Measurements from ENCODE around the gene MSH3.
"Not testable (repeated sequence)": the region's sequence is repeated elsewhere in the genome, so short reads cannot be mapped to it uniquely, and the experiment has no call there.

The MSH3 gene

DNA sequence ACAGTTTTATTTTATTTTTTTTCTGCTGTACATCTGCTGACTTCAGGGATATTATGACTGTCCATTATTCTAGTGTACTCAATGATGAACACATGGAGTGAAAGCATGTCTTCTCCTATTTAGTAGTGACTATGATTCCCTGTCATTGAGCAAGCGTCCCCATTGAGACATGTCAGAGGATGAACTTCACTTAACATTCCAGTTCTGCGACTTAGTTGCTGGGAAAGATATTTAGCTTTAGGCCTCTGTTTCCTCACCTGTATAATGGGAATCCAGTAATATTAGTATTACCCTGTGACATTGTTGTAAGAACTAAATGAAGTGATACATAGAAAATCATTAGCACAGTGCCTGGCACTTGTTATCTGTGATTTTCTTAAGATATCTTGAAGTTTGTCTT, 145.1 kb downstream of the MSH3 start:
- no peak for ATAC-seq
- H3K27ac Mint-ChIP-seq: no peak overlapping the region
- no peak overlapping the region for H3K4me3 Mint-ChIP-seq
- no peaks in the 10 kb centered on the region for H3K27me3 Mint-ChIP-seq
- H3K9me3 Mint-ChIP-seq: peaks cover 4% of the 10 kb centered on the region
- H3K36me3 Mint-ChIP-seq: peaks cover 59% of the 10 kb centered on the region
- peaks cover 7% of the 10 kb centered on the region for H3K4me1 Mint-ChIP-seq

DNA sequence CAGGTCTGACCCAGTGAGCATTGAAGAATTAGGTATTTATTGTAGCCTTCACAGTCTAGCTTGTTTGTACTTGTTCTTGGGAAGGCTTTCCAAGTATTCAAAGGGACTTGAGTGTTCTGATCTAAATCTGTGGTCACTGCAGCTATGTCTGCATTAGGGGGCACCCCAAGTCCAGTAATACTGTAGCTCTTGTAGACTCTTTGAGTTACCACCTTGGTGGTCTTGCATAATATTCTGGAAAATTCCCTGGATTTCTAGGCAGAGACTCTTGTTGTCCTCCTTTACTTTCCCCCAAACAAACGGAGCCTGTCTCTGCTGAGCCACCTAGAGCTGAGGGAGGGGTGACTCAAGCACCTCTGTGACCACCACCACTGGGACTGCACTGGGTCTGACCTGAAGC, 149.9 kb downstream of the MSH3 start:
- H3K27ac Mint-ChIP-seq: no peak overlapping the region
- no peak overlapping the region for H3K4me3 Mint-ChIP-seq
- no peaks in the 10 kb centered on the region for H3K27me3 Mint-ChIP-seq
- peaks cover 58% of the 10 kb centered on the region for H3K36me3 Mint-ChIP-seq
- no peak for ATAC-seq
- no peaks in the 10 kb centered on the region for H3K4me1 Mint-ChIP-seq
- H3K9me3 Mint-ChIP-seq: peaks cover 4% of the 10 kb centered on the region

DNA sequence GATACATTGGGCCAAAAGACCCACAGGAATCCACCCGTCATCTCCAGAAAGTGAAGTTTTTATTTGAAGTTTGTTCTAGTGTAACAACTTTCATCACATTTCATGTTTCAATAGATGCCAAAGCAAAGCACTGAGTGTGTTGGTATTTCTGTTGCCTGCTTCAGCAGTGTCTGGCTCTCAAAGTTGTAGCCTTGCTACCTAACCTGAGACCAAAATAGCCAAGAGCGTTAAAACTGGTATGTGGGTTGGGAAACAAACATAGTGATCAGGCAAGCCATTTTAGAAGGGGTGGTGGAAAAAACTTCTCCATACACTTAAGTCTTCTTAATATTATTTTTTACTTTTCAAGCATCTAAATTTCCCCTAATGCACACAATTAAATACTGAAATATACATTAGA, 150.6 kb downstream of the MSH3 start:
- no peak overlapping the region for H3K27ac Mint-ChIP-seq

DNA sequence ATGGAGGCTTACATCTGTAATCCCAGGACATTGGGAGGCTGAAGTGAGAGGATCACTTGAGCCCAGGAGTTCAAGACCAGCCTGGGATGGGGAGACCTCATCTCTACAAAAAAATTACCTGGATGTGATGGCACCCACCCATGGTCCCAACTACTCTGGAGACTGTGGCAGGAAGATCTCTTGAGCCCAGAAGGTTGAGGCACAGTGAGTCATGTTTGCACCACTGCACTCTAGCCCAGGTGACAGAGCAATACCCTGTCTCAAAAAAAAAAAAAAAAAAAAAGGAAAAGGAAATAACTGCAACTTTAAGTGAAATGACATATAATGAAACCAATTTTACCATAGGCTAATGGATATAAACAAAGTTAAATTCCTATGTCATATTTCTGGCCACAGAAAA, 152.5 kb downstream of the MSH3 start:
- H3K27ac Mint-ChIP-seq: no peak overlapping the region
- ATAC-seq: no peak

More for the DNA sequence above, 150.6 kb downstream of the MSH3 start:
- peaks cover 62% of the 10 kb centered on the region for H3K36me3 Mint-ChIP-seq
- H3K27me3 Mint-ChIP-seq: no peaks in the 10 kb centered on the region
- no peak for ATAC-seq
- H3K4me1 Mint-ChIP-seq: no peaks in the 10 kb centered on the region
- H3K9me3 Mint-ChIP-seq: peaks cover 4% of the 10 kb centered on the region
- H3K4me3 Mint-ChIP-seq: no peak overlapping the region

DNA sequence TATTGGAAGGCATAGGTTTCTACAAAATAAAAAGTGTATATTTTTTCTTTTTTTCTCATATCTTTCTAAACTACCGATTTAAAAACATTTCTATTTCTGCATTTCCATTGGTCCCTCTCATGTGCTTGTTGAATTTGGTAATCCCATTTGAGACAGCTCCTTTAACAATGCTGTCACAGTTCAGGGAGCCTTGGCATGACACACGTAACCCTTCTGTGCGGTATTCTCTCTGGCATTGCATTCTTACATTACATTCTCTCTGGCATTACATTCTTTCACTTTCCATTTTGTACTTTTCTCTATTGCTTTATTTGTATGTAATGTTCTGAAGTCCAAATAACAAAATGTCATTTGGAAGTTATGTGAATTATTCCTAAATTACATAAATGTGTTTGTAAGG, 155.0 kb downstream of the MSH3 start:
- no peaks in the 10 kb centered on the region for H3K27me3 Mint-ChIP-seq
- H3K4me3 Mint-ChIP-seq: no peak overlapping the region
- peaks cover 43% of the 10 kb centered on the region for H3K36me3 Mint-ChIP-seq
- no peaks in the 10 kb centered on the region for H3K9me3 Mint-ChIP-seq
- H3K27ac Mint-ChIP-seq: no peak overlapping the region
- no peaks in the 10 kb centered on the region for H3K4me1 Mint-ChIP-seq
- ATAC-seq: no peak

More for the DNA sequence above, 152.5 kb downstream of the MSH3 start:
- H3K9me3 Mint-ChIP-seq: peaks cover 4% of the 10 kb centered on the region
- H3K4me1 Mint-ChIP-seq: no peaks in the 10 kb centered on the region
- H3K27me3 Mint-ChIP-seq: no peaks in the 10 kb centered on the region
- H3K4me3 Mint-ChIP-seq: no peak overlapping the region
- peaks cover 50% of the 10 kb centered on the region for H3K36me3 Mint-ChIP-seq

DNA sequence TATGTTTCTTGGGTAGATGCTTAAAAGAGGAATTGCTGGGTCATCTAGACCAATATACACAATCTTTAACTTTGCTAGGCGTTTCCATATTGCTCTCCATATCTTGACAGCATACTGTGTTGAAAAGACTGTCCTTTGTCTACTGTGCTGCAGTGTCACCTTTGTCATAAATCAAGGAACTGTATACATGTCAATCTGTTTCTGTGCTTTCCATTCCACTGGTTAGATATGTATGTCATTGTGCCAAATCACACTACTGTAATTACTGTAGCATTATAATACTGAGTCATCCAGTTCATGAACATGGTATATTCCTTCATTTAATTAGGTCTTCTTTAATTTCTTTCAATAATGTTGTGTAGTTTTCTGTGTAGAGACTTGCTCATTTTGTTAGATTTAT, 156.0 kb downstream of the MSH3 start:
- Mint-ChIP-seq H3K27ac (no peak overlapping the region), H3K9me3 (no peaks in the 10 kb centered on the region), H3K27me3 (no peaks in the 10 kb centered on the region), H3K4me1 (no peaks in the 10 kb centered on the region), H3K36me3 (peaks cover 45% of the 10 kb centered on the region), H3K4me3 (no peak overlapping the region)
- no peak for ATAC-seq

DNA sequence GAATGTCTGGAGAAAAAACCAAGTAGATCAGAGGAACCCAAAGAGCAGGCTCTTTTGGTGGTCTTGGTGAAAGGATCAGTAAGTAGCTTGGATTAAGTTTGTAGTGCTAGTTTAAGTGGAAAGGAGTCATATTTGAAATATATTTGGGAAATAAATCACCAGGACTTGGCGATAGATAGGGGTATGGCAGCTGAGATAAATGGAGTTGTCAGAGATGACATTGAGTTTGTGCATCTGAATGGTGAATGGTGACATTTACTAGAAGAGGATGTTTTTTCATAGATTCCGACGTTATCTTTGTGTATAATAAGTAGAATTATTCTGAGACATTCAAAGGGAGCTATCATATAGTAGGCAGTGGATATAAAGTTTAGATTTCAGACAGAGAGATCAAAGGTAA, 162.1 kb downstream of the MSH3 start:
- peaks cover 69% of the 10 kb centered on the region for H3K36me3 Mint-ChIP-seq

DNA sequence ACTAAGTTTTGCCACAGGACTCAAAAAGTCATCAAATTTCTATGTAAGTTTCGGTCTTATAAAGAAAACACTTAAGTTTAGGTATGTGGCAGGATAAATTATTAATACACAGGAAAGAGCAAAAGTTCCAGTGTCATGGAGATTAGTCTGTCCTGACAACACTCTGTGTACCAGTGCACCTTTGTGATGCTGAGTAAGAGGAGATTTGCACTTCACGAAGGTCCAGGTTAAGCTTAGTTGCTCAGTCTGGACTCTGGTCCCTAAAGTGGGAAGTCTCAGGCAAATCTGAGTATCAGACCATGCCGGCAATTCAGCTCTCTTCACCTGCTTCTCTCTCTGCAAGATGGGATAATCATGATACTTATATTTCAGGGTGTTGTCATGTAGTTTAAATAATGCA, 166.2 kb downstream of the MSH3 start:
- no peak overlapping the region for H3K4me3 Mint-ChIP-seq
- peaks cover 79% of the 10 kb centered on the region for H3K36me3 Mint-ChIP-seq
- ATAC-seq: no peak
- H3K27ac Mint-ChIP-seq: no peak overlapping the region
- H3K27me3 Mint-ChIP-seq: no peaks in the 10 kb centered on the region
- H3K9me3 Mint-ChIP-seq: peaks cover 15% of the 10 kb centered on the region
- no peaks in the 10 kb centered on the region for H3K4me1 Mint-ChIP-seq

More for the DNA sequence above, 162.1 kb downstream of the MSH3 start:
- Mint-ChIP-seq H3K27me3 (no peaks in the 10 kb centered on the region), H3K9me3 (peaks cover 7% of the 10 kb centered on the region), H3K4me3 (no peak overlapping the region), H3K4me1 (no peaks in the 10 kb centered on the region), H3K27ac (no peak overlapping the region)
- no peak for ATAC-seq

DNA sequence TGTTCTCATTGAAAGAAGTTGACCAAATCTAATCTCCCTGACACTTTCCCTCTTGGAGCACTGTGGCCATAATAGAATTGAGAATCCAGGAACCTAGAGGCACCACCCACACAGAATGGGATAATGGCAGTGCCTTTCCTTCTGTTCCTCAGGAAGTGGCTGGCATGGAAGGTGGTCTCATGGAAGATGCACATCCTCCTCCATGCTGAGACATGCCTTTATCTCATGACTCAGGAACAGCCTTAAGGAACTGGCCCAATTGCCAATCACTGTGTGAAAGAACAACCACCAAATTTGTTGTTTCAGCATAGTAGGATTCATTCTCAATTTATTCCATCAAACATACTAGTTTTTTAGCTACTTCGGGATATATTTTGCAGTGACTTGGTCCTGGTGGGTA, 168.2 kb downstream of the MSH3 start:
- no peak for ATAC-seq
- Mint-ChIP-seq H3K9me3 (peaks cover 8% of the 10 kb centered on the region), H3K4me3 (no peak overlapping the region), H3K27me3 (no peaks in the 10 kb centered on the region), H3K36me3 (peaks cover 66% of the 10 kb centered on the region), H3K27ac (no peak overlapping the region), H3K4me1 (no peaks in the 10 kb centered on the region)

DNA sequence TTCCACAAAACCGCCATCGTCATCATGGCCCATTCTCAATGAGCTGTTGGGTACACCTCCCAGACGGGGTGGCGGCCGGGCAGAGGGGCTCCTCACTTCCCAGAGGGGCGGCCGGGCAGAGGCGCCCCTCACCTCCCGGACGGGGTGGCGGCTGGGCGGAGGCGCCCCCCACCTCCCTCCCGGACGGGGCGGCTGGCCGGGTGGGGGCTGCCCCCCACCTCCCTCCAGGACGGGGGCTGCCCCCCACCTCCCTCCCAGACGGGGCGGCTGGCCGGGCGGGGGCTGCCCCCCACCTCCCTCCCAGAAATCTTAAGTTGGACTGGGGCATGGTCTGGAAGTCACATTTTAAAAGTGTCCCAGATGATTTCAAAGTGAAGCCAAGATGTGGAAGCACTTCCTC, 169.7 kb downstream of the MSH3 start:
- Mint-ChIP-seq H3K9me3 (peaks cover 11% of the 10 kb centered on the region), H3K36me3 (peaks cover 66% of the 10 kb centered on the region)
- H3K4me1 Mint-ChIP-seq, H3K4me3 Mint-ChIP-seq, ATAC-seq, H3K27me3 Mint-ChIP-seq, H3K27ac Mint-ChIP-seq: not testable (repeated sequence)

DNA sequence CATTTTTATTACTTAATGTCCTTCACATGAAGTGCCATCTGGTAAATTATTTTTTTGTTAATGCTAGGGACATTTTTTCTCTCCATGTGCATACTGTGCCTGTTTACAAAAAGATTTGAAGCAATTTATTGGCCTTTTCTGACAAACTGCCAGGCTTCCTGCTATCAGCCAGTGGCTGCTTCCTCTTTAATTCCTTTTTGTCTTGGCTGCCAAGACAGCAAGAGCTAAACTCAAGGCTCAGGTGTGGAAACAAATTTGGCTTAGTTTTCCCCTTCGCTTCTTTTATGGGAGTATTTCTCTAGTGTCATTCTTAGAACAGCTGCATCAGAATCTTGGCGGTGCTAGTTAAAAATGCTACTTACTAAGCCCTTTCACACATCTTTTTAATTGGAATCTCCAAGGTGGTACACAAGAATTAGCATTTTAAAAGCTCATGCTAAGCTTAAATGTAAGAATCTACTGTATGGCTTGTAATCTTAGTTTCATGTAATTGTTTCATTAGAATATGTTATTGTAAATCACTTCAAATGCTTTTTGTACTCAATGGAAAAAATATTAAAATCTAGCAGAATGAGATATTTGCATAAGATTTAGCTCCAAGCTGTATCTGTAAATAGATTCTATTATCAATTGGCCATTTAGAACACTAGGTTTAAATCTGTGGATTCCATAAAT, 171.5 kb downstream of the MSH3 start:
- Mint-ChIP-seq H3K4me3 (no peak overlapping the region), H3K9me3 (peaks cover 11% of the 10 kb centered on the region), H3K36me3 (peaks cover 69% of the 10 kb centered on the region), H3K27ac (no peak overlapping the region), H3K27me3 (no peaks in the 10 kb centered on the region), H3K4me1 (no peaks in the 10 kb centered on the region)
- ATAC-seq: no peak

DNA sequence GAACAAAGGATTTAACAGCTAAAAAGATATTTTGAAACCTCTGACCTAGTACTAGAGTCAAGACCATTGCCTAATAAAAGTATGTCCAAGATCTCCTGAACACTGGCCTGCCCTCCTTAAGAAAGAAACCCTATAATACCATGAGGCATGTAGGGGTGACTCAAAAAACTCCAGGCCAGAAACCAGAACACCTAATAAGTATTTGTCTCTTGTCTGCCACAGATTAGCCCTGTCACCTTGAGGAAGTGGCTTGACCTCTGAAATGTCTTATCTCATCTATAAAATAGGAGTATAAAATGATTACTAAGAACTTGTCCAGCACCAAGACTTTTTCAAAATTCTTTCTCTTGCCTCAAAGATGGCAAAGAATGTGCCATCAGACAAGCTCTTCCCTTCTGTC, 180.3 kb downstream of the MSH3 start:
- no peaks in the 10 kb centered on the region for H3K4me1 Mint-ChIP-seq

DNA sequence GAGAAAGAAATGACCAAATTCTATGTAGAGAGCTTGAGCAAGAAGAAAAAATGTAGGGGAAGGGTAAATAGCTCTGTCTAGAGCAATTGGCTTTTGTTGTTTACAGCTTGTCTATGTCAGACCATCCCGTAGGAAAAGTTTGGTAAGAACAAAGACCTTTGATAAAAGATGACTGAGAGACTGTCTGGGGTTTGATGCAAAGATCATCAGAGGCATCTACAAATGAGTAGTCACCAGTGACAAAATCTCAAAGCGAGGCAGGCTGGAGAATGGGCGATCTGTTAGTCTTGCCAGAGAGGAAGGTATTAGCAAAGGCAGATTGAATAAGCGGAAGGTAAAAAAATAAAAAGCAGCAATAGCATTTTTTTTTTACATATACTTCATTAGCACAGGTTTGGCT, 180.7 kb downstream of the MSH3 start:
- peaks cover 36% of the 10 kb centered on the region for H3K36me3 Mint-ChIP-seq
- no peaks in the 10 kb centered on the region for H3K4me1 Mint-ChIP-seq
- H3K27ac Mint-ChIP-seq: no peak overlapping the region

More for the DNA sequence above, 180.3 kb downstream of the MSH3 start:
- Mint-ChIP-seq H3K9me3 (no peaks in the 10 kb centered on the region), H3K4me3 (no peak overlapping the region), H3K36me3 (peaks cover 39% of the 10 kb centered on the region), H3K27ac (no peak overlapping the region), H3K27me3 (no peaks in the 10 kb centered on the region)
- no peak for ATAC-seq

DNA sequence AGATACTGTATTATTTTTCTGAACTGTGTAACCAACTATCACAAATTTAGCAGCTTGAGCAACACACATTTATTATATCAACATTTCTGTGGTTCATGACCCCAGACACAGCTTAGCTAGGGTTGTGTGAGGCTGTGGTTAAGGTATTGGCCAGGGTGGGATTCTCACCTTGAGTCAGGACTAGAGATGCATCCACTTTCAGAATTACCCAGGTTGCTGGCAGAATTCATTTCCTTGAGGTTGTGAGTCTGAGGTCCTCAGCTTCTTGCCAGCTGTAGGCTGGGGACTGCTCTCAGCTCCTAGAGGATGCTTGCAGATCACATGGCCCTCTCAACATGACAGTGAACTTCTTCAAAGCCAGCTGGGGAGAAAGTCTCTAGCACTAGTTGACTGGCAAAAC, 183.2 kb downstream of the MSH3 start:
- Mint-ChIP-seq H3K27me3 (no peaks in the 10 kb centered on the region), H3K27ac (no peak overlapping the region), H3K4me1 (peaks cover 6% of the 10 kb centered on the region), H3K9me3 (peaks cover 2% of the 10 kb centered on the region), H3K4me3 (no peak overlapping the region), H3K36me3 (peaks cover 42% of the 10 kb centered on the region)
- peak; percentile 63 for ATAC-seq

More for the DNA sequence above, 180.7 kb downstream of the MSH3 start:
- H3K27me3 Mint-ChIP-seq: no peaks in the 10 kb centered on the region
- H3K9me3 Mint-ChIP-seq: no peaks in the 10 kb centered on the region
- H3K4me3 Mint-ChIP-seq: no peak overlapping the region
- no peak for ATAC-seq

DNA sequence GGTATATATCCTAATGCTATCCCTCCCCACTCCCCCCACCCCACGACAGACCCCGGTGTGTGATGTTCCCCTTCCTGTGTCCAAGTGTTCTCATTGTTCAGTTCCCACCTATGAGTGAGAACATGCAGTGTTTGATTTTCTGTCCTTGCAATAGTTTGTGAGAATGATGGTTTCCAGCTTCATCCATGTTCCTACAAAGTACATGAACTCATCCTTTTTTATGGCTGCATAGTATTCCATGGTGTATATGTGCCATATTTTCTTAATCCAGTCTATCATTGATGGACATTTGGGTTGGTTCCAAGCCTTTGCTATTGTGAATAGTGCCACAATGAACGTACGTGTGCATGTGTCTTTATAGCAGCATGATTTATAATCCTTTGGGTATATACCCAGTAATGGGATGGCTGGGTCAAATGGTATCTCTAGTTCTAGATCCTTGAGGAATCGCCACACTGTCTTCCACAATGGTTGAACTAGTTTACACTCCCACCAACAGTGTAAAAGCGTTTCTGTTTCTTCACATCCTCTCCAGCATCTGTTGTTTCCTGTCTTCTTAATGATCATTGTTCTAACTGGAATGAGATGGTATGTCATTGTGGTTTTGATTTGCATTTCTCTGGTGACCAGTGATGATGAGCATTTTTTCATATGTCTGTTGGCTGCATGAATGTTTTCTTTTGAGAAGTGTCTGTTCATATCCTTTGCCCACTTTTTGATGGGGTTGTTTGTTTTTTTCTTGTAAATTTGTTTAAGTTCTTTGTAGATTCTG, 186.8 kb downstream of the MSH3 start:
- H3K4me3 Mint-ChIP-seq, H3K27ac Mint-ChIP-seq, ATAC-seq, H3K27me3 Mint-ChIP-seq, H3K9me3 Mint-ChIP-seq: not testable (repeated sequence)
- H3K4me1 Mint-ChIP-seq: peaks cover 15% of the 10 kb centered on the region
- peaks cover 65% of the 10 kb centered on the region for H3K36me3 Mint-ChIP-seq

DNA sequence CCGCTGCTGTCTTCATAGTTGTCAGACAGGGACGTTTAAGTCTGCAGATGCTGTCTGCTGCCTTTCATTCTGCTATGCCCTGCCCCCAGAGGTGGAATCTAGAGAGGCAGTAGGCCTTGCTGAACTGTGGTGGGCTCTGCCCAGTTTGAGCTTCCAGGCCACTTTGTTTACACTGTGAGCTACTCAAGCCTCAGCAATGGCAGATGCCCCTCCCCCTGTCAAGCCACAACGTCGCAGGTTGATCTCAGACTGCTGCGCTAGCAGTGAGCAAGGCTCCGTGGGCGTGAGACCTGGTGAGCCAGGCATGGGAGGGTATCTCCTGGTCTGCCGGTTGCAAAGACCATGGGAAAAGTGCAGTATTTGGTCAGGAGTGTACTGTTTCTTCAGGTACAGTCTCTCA, 192.0 kb downstream of the MSH3 start:
- H3K36me3 Mint-ChIP-seq: peaks cover 92% of the 10 kb centered on the region
- peaks cover 15% of the 10 kb centered on the region for H3K4me1 Mint-ChIP-seq
- not testable (repeated sequence) for H3K27ac Mint-ChIP-seq, ATAC-seq, H3K4me3 Mint-ChIP-seq, H3K27me3 Mint-ChIP-seq
- H3K9me3 Mint-ChIP-seq: peaks cover 13% of the 10 kb centered on the region
